HCT116 (cell line): ENCODE data around the gene LMNTD1. TPM values are rescaled to one million over a fixed set of nuclear protein-coding genes. Genes with fewer than 3 reads are reported as not detected.
"Not testable (repeated sequence)": the region's sequence is repeated elsewhere in the genome, so short reads cannot be mapped to it uniquely, and the experiment has no call there.

ENCODE experiments used
- ATAC-seq: fragments of 200-7000 bp; cut with Tn5 transposase; 2 replicates; pipeline ENCODE4 v1.9.1; 2020; ENCODE audit warnings: mild to moderate bottlenecking, moderate library complexity
- BruUV-seq: library from RNA; stranded (reverse); fragments of 400-500 nt; replicated peaks from 2 replicates; lab custom pipeline; 2021; lab: Mats Ljungman, UMichigan
- CTCF ChIA-PET: fragments of 300-600 bp; sonication (Branson Sonifier 250); formaldehyde crosslinking; loops from one replicate; lab custom pipeline; 2021; ENCODE audit warnings: antibody characterized with exemption; lab: Charles Lee
- POLR2A ChIA-PET: fragments of 300-600, 350-600 bp; sonication (Branson Sonifier 250); formaldehyde crosslinking; loops from one replicate; lab custom pipeline; 2021; ENCODE audit warnings: antibody characterized with exemption; lab: Charles Lee
- RAD21 ChIA-PET, 2 experiments: fragments of 300-600 bp; sonication (Branson Sonifier 250); formaldehyde crosslinking; loops; one replicate each; lab custom pipeline; 2023; ENCODE audit warnings: low total read pairs in 2 of 2; ENCODE audit not compliant: uncharacterized antibody in 2 of 2, unreplicated experiment in 2 of 2, low non-redundant PET in 1 of 2; lab: Charles Lee
- DNase-seq: peaks from one replicate; pipeline ENCODE4 v3.0.0-alpha.2; 2010; ENCODE audit warnings: low read depth, low spot score
- H2AFZ ChIP-seq: fragments of 200-600 bp; shearing (Covaris generic), sonication (generic); 2 replicates; pipeline ENCODE4 v1.6.1; 2017; ENCODE audit warnings: low read depth, mixed run types, mixed read lengths, antibody characterized with exemption, low read length; ENCODE audit not compliant: poor library complexity, severe bottlenecking
- H3K27ac ChIP-seq: 2 replicates; pipeline ENCODE4 v1.5.1; 2012; ENCODE audit warnings: low read depth, low read length
- H3K27me3 ChIP-seq: fragments of 200-600 bp; sonication (generic); 2 replicates; pipeline ENCODE4 v1.6.1; 2016; ENCODE audit warnings: mixed run types, low read length, mixed read lengths; ENCODE audit not compliant: insufficient read depth
- H3K36me3 ChIP-seq, 2 experiments: fragments of 200-500 bp in 1 of 2; fragments of 200-600 bp in 1 of 2; sonication (Bioruptor generic) in 1 of 2; sonication (generic) in 1 of 2; 2 replicates each; pipeline versions ENCODE4 v1.5.1 to v1.6.1; 2014 to 2016; ENCODE audit warnings: low read length in 2 of 2, inconsistent platforms in 1 of 2, mixed read lengths in 1 of 2, mixed run types in 1 of 2; ENCODE audit not compliant: insufficient read depth in 2 of 2, control insufficient read depth in 1 of 2
- H3K4me1 ChIP-seq, 2 experiments: fragments of 200-600 bp in 1 of 2; sonication (generic) in 1 of 2; 2 replicates each; pipeline versions ENCODE4 v1.5.1 to v1.6.1; 2012 to 2017; ENCODE audit warnings: low read length in 2 of 2, inconsistent platforms in 1 of 2, mild to moderate bottlenecking in 1 of 2, mixed read lengths in 1 of 2, mixed run types in 1 of 2, moderate library complexity in 1 of 2; ENCODE audit not compliant: insufficient read depth in 2 of 2, control insufficient read depth in 1 of 2
- H3K4me2 ChIP-seq: fragments of 200-600 bp; sonication (generic); 2 replicates; pipeline ENCODE4 v1.6.1; 2017; ENCODE audit warnings: mixed run types, low read length, mixed read lengths
- H3K4me3 ChIP-seq, 2 experiments: fragments of 200-600 bp in 1 of 2; sonication (generic) in 1 of 2; replicated peaks in 1 of 2; 2 replicates each; pipeline ENCODE4 v1.5.1; 2011 to 2016; ENCODE audit warnings: low read length in 2 of 2, control low read depth in 1 of 2, low read depth in 1 of 2, mild to moderate bottlenecking in 1 of 2, mixed read lengths in 1 of 2, mixed run types in 1 of 2
- H3K79me2 ChIP-seq: fragments of 200-600 bp; sonication (generic); 2 replicates; pipeline ENCODE4 v1.6.1; 2017; ENCODE audit warnings: mild to moderate bottlenecking, mixed run types, low read length, moderate library complexity, mixed read lengths; ENCODE audit not compliant: insufficient read depth
- H3K9ac ChIP-seq: fragments of 200-600 bp; sonication (generic); 2 replicates; pipeline ENCODE4 v1.6.1; 2016; ENCODE audit warnings: low read length, mixed read lengths
- H3K9me2 ChIP-seq: fragments of 200-600 bp; sonication (generic), shearing (Covaris generic); 2 replicates; pipeline ENCODE4 v1.6.1; 2017; ENCODE audit warnings: mixed run types, mild to moderate bottlenecking, moderate library complexity; ENCODE audit not compliant: insufficient read depth
- H3K9me3 ChIP-seq, 2 experiments: fragments of 200-500 bp in 1 of 2; fragments of 200-600 bp in 1 of 2; sonication (Bioruptor generic) in 1 of 2; sonication (generic) in 1 of 2; 2 replicates each; pipeline ENCODE4 v1.6.1; 2014 to 2017; ENCODE audit warnings: low read length in 2 of 2, mixed read lengths in 2 of 2, inconsistent platforms in 1 of 2, low read depth in 1 of 2, mild to moderate bottlenecking in 1 of 2, mixed run types in 1 of 2, moderate library complexity in 1 of 2; ENCODE audit not compliant: control insufficient read depth in 1 of 2, insufficient read depth in 1 of 2
- H4K20me1 ChIP-seq: fragments of 200-600 bp; sonication (generic), shearing (Covaris generic); 2 replicates; pipeline ENCODE4 v1.6.1; 2017; ENCODE audit warnings: mixed run types, mild to moderate bottlenecking, moderate library complexity; ENCODE audit not compliant: insufficient read depth
- ELF1 ChIP-seq: IDR thresholded peaks from 2 replicates; pipeline ENCODE4 v1.6.1; 2012; ENCODE audit warnings: low read depth, borderline replicate concordance
- RAD21 ChIP-seq: IDR thresholded peaks from 2 replicates; pipeline ENCODE4 v1.6.1; 2012; ENCODE audit warnings: low read depth, mild to moderate bottlenecking
- ZNF274 ChIP-seq: fragments of 200-500 bp; sonication (Bioruptor generic); IDR thresholded peaks from 2 replicates; pipeline ENCODE4 v1.6.1; 2014; ENCODE audit warnings: mild to moderate bottlenecking, low read depth, low read length, inconsistent platforms
- intact Hi-C: fragments of 100-400 bp; cut with micrococcal nuclease; formaldehyde crosslinking; loops from 2 replicates; pipeline ENCODE4 v1.10.0; 2022
- total RNA-seq: library from RNA; stranded (reverse); gene quantifications from one replicate; pipeline ENCODE4 v1.2.1, GENCODE V29; 2021; ENCODE audit not compliant: unreplicated experiment

The LMNTD1 gene
- total RNA-seq, 1 experiment from 2014 or later: not detected

- H3K27ac ChIP-seq: no peak overlapping the region
- intact Hi-C loops: no loop called here
- H3K4me1 ChIP-seq: no peaks in the 10 kb centered on the region
- no peak overlapping the region for H3K9ac ChIP-seq
- no peak for TF ChIP-seq RAD21
- TF ChIP-seq ELF1: no peak
- no peak for TF ChIP-seq ZNF274
- no peaks in the 10 kb centered on the region for H4K20me1 ChIP-seq
- H3K9me3 ChIP-seq: no peaks in the 10 kb centered on the region
- H3K4me2 ChIP-seq: no peak overlapping the region
- ChIA-PET CTCF (no interaction called here), RAD21 (no interaction called here), POLR2A (no interaction called here)
- H2AFZ ChIP-seq: no peak overlapping the region
- H3K27me3 ChIP-seq: no peaks in the 10 kb centered on the region
- no peak for DNase-seq
- H3K4me3 ChIP-seq: no peak overlapping the region
- H3K9me2 ChIP-seq: no peaks in the 10 kb centered on the region
- no TSS peak for BruUV-seq
- ATAC-seq: no peak
- H3K36me3 ChIP-seq: no peaks in the 10 kb centered on the region
- H3K79me2 ChIP-seq: no peaks in the 10 kb centered on the region
Observed at GRCh38 chr12:25427337-25428249, 125.5 kb downstream of the LMNTD1 start.

GRCh38 chr12:25426821-25427220, 126.3 kb downstream of the LMNTD1 start:
- RAD21 ChIA-PET, ATAC-seq, H4K20me1 ChIP-seq, H3K79me2 ChIP-seq, H3K9ac ChIP-seq, H3K4me1 ChIP-seq, H3K4me3 ChIP-seq, H3K27ac ChIP-seq, H3K27me3 ChIP-seq, H2AFZ ChIP-seq, DNase-seq, H3K9me3 ChIP-seq, H3K9me2 ChIP-seq, POLR2A ChIA-PET, intact Hi-C loops, BruUV-seq, H3K36me3 ChIP-seq, H3K4me2 ChIP-seq: not testable (repeated sequence)
- CTCF ChIA-PET: interaction anchor here (1.5 kb wide), 1 partner anchor 39 kb away, joined by 3 read pairs; no protein-coding TSS in a partner anchor
